ENCODE results near the gene CAMK1D.
"Not testable (repeated sequence)": the region's sequence is repeated elsewhere in the genome, so short reads cannot be mapped to it uniquely, and the experiment has no call there.

The CAMK1D gene

DNA sequence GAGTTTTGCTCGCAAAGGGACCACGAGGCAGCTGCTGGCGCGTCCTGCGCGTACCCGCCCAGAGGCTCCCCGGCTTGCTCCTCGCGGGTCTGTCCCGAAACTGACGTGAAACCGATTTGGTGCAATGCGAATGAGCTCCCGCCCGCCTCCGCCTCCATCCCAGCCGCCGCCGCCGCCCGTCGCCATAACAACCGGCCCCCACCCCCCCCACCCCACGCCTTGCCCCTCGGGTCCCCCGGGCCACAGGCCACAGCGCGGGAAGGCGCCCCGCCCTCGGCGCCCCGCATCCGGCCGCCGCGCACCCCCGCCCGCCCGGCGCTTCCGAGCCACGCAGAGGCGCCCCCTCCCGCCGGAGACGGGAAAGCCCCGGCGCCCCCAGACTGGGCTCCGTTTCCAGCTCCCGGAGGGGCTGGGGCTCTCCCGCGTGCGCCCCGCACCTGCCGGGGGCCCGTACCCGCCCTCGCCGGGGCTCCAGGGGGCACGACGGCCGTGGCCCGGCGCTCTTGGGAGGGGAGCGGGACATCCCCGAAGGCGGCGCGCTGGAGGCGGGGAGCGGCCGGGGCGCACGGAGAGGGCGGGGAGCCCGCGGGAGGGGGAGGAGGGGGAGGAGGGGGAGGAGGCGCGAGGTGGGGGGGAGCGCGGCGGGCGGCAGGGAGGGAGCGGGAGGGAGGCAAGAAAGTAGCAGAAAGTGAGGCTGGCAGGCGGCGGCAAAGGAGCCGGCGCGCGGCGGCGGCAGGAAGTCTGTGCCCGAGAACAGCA lies at the start of gene CAMK1D:
Gene CAMK1D (plus strand): TSS at position 678 of the 759 bp plus-strand sequence.
- H3K27me3 ChIP-seq (replicated peaks; ENCODE audit: insufficient read depth, low read length) = no peaks in the 10 kb centered on the region
- no peaks in the 10 kb centered on the region for H4K20me1 ChIP-seq (ENCODE audit: insufficient read depth, low read length)
- peaks cover 43% of the 10 kb centered on the region for H3K79me2 ChIP-seq (ENCODE audit: low read length)
- no peaks in the 10 kb centered on the region for H3K36me3 ChIP-seq (replicated peaks; ENCODE audit: insufficient read depth, low read length)
- peak within 1 kb of the TSS; percentile 87 for H3K9ac ChIP-seq (ENCODE audit: low read length)
- H3K27ac ChIP-seq (ENCODE audit: low read length) = peak within 1 kb of the TSS; percentile 66
- TF ChIP-seq EZH2 (optimal IDR thresholded peaks at IDR 0.05; ENCODE audit: low read depth, low read length) (no peak), EZH2phosphoT487 (IDR thresholded peaks at IDR 0.05; ENCODE audit: low read length) (no peak)
- TF ChIP-seq, protein P1, sequence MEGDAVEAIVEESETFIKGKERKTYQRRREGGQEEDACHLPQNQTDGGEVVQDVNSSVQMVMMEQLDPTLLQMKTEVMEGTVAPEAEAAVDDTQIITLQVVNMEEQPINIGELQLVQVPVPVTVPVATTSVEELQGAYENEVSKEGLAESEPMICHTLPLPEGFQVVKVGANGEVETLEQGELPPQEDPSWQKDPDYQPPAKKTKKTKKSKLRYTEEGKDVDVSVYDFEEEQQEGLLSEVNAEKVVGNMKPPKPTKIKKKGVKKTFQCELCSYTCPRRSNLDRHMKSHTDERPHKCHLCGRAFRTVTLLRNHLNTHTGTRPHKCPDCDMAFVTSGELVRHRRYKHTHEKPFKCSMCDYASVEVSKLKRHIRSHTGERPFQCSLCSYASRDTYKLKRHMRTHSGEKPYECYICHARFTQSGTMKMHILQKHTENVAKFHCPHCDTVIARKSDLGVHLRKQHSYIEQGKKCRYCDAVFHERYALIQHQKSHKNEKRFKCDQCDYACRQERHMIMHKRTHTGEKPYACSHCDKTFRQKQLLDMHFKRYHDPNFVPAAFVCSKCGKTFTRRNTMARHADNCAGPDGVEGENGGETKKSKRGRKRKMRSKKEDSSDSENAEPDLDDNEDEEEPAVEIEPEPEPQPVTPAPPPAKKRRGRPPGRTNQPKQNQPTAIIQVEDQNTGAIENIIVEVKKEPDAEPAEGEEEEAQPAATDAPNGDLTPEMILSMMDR (IDR thresholded peaks at IDR 0.05; ENCODE audit: low read length) = peak; percentile 20
- DNase-seq = peak; percentile 89
- H2AFZ ChIP-seq (ENCODE audit: low read length) = peak within 1 kb of the TSS; percentile 62
- H3F3A ChIP-seq (ENCODE audit: insufficient read depth, low read length) = peaks cover 21% of the 10 kb centered on the region
- H3K9me3 ChIP-seq (replicated peaks; ENCODE audit: insufficient read depth, low read length) = no peaks in the 10 kb centered on the region
- peak within 1 kb of the TSS; percentile 75 for H3K4me2 ChIP-seq (ENCODE audit: low read depth, low read length)
- no peaks in the 10 kb centered on the region for H3K9me2 ChIP-seq (replicated peaks; ENCODE audit: insufficient read depth, low read length)
- H3K4me1 ChIP-seq (ENCODE audit: low read length) = peaks cover 8% of the 10 kb centered on the region
- peak within 1 kb of the TSS; percentile 77 for H3K4me3 ChIP-seq (ENCODE audit: low read length)

DNA sequence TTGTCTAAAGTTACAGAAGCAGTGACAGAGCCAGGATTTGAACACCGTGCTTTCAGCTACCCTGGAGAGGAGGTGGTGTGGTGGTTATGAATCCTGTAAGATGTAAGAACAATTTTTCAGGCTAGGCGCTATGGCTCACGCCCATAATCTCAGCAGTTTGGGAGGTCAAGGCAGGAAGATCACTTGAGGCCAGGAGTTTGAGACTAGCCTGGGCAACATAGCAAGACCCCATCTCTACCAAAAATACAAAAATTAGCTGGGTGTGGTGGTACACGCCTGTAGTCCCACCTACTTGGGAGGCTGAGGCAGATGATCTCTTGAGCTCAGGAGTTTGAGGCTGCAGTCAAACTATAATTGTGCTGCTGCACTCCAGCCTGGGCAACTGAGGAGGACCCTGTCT lies 48.3 kb upstream of the CAMK1D start:
- not testable (repeated sequence) for H3K4me2 ChIP-seq (ENCODE audit: low read depth, low read length); H3K9me2 ChIP-seq (replicated peaks; ENCODE audit: insufficient read depth, low read length); H3K36me3 ChIP-seq (replicated peaks; ENCODE audit: insufficient read depth, low read length); H3K9me3 ChIP-seq (replicated peaks; ENCODE audit: insufficient read depth, low read length); H3K27me3 ChIP-seq (replicated peaks; ENCODE audit: insufficient read depth, low read length); DNase-seq; H3K4me1 ChIP-seq (ENCODE audit: low read length); H3K9ac ChIP-seq (ENCODE audit: low read length); H4K20me1 ChIP-seq (ENCODE audit: insufficient read depth, low read length); H3K79me2 ChIP-seq (ENCODE audit: low read length); H3K4me3 ChIP-seq (ENCODE audit: low read length); H3K27ac ChIP-seq (ENCODE audit: low read length); H2AFZ ChIP-seq (ENCODE audit: low read length); H3F3A ChIP-seq (ENCODE audit: insufficient read depth, low read length)

DNA sequence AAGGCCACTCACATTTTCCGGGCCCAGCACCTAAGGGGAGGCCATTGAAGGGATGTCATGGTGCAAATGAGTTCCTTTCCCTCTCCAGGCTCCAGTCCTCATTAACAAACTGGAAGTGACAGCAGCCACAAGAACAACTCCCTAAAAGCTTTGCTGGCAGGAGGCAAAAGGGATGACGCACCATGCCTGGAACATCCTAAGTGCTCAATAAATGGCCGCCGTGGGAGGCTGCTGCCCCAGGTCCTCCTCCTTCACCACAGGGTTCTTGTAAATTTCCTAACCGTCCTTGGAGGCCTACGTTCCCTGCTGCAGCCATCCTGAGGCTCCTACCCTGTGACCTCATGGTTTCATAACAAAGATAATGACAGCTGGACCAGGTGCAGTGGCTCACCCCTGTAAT lies 41.3 kb upstream of the CAMK1D start:
- H3K4me2 ChIP-seq (ENCODE audit: low read depth, low read length) = no peak overlapping the region
- no peak overlapping the region for H3K9ac ChIP-seq (ENCODE audit: low read length)
- no peaks in the 10 kb centered on the region for H3K79me2 ChIP-seq (ENCODE audit: low read length)
- no peak for DNase-seq
- H3K9me3 ChIP-seq (replicated peaks; ENCODE audit: insufficient read depth, low read length) = no peaks in the 10 kb centered on the region
- no peak overlapping the region for H3K27ac ChIP-seq (ENCODE audit: low read length)
- H3F3A ChIP-seq (ENCODE audit: insufficient read depth, low read length) = no peaks in the 10 kb centered on the region
- no peaks in the 10 kb centered on the region for H4K20me1 ChIP-seq (ENCODE audit: insufficient read depth, low read length)
- H3K27me3 ChIP-seq (replicated peaks; ENCODE audit: insufficient read depth, low read length) = no peaks in the 10 kb centered on the region
- no peaks in the 10 kb centered on the region for H3K36me3 ChIP-seq (replicated peaks; ENCODE audit: insufficient read depth, low read length)
- H3K9me2 ChIP-seq (replicated peaks; ENCODE audit: insufficient read depth, low read length) = no peaks in the 10 kb centered on the region
- no peaks in the 10 kb centered on the region for H3K4me1 ChIP-seq (ENCODE audit: low read length)
- no peak for TF ChIP-seq EZH2phosphoT487 (IDR thresholded peaks at IDR 0.05; ENCODE audit: low read length)
- TF ChIP-seq, protein P1 (IDR thresholded peaks at IDR 0.05; ENCODE audit: low read length) = no peak
- TF ChIP-seq EZH2 (optimal IDR thresholded peaks at IDR 0.05; ENCODE audit: low read depth, low read length) = no peak
- no peak overlapping the region for H3K4me3 ChIP-seq (ENCODE audit: low read length)
- no peak overlapping the region for H2AFZ ChIP-seq (ENCODE audit: low read length)

DNA sequence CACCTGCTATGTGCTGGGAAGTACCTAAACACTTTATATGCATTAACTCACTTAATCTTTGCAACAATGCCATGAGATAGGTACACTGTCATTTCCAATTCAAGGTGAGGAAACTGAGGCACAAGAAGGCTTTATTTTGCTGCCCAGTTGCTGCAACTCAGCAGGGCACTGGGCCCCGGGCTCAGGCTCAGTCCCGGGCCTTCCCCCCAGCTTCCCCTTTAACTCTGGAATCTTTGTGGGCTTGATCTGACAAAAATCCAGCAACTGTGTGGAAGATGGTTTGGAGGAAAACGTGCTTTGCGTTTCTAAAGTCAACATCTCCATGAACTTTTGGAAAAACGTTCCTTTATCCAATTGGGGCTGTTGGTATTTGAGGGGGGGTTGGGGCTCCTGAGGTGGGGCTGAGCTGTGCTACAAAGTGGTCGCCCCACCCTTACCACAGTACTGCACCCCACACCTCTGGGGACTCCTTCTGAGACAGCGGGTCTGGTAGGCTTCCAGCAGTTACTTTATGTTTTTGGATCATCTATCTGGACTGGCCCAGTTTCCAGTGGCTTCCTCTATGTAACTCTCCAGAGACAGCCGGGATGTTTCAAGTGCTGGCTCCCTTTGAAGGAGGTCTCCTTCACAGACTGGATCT lies 40.5 kb upstream of the CAMK1D start:
- no peak overlapping the region for H3K4me2 ChIP-seq (ENCODE audit: low read depth, low read length)
- no peak overlapping the region for H3K27ac ChIP-seq (ENCODE audit: low read length)
- no peaks in the 10 kb centered on the region for H3K9me3 ChIP-seq (replicated peaks; ENCODE audit: insufficient read depth, low read length)
- no peaks in the 10 kb centered on the region for H4K20me1 ChIP-seq (ENCODE audit: insufficient read depth, low read length)
- no peaks in the 10 kb centered on the region for H3K9me2 ChIP-seq (replicated peaks; ENCODE audit: insufficient read depth, low read length)
- H3K36me3 ChIP-seq (replicated peaks; ENCODE audit: insufficient read depth, low read length) = no peaks in the 10 kb centered on the region
- H2AFZ ChIP-seq (ENCODE audit: low read length) = no peak overlapping the region
- H3K4me1 ChIP-seq (ENCODE audit: low read length) = no peaks in the 10 kb centered on the region
- H3K79me2 ChIP-seq (ENCODE audit: low read length) = no peaks in the 10 kb centered on the region
- TF ChIP-seq EZH2 (optimal IDR thresholded peaks at IDR 0.05; ENCODE audit: low read depth, low read length) (no peak), EZH2phosphoT487 (IDR thresholded peaks at IDR 0.05; ENCODE audit: low read length) (no peak)
- TF ChIP-seq, protein P1 (IDR thresholded peaks at IDR 0.05; ENCODE audit: low read length) = no peak
- no peaks in the 10 kb centered on the region for H3F3A ChIP-seq (ENCODE audit: insufficient read depth, low read length)
- H3K4me3 ChIP-seq (ENCODE audit: low read length) = no peak overlapping the region
- DNase-seq = no peak
- no peaks in the 10 kb centered on the region for H3K27me3 ChIP-seq (replicated peaks; ENCODE audit: insufficient read depth, low read length)
- H3K9ac ChIP-seq (ENCODE audit: low read length) = no peak overlapping the region

DNA sequence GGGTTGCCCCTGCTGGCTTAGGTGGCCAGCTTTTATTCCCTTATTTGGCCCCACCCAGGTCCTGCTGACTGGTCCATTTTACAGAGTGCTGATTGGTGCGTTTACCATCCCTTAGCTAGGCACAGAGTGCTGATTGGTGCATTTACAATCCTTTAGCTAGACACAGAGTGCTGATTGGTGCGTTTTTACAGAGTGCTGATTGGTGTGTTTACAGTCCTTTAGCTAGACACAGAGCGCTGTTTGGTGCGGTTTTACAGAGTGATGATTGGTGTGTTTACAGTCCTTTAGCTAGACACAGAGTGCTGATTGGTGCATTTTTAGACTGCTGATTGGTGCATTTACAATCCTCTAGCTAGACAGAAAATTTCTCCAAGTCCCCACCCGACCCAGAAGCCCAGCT lies 39.6 kb upstream of the CAMK1D start:
- H3K4me2 ChIP-seq (ENCODE audit: low read depth, low read length); H2AFZ ChIP-seq (ENCODE audit: low read length); H3K79me2 ChIP-seq (ENCODE audit: low read length); H3K27me3 ChIP-seq (replicated peaks; ENCODE audit: insufficient read depth, low read length); H4K20me1 ChIP-seq (ENCODE audit: insufficient read depth, low read length); H3K4me1 ChIP-seq (ENCODE audit: low read length); H3K9me2 ChIP-seq (replicated peaks; ENCODE audit: insufficient read depth, low read length); H3K4me3 ChIP-seq (ENCODE audit: low read length); H3K27ac ChIP-seq (ENCODE audit: low read length); H3K9ac ChIP-seq (ENCODE audit: low read length); DNase-seq; H3K9me3 ChIP-seq (replicated peaks; ENCODE audit: insufficient read depth, low read length); H3K36me3 ChIP-seq (replicated peaks; ENCODE audit: insufficient read depth, low read length); H3F3A ChIP-seq (ENCODE audit: insufficient read depth, low read length): not testable (repeated sequence)
